Renal cortex interstitium (tissue), 11 donors: ENCODE results near the gene MEGF8. TPM values are rescaled to one million over a fixed set of nuclear protein-coding genes. Genes with fewer than 3 reads are reported as not detected.

Experiments
- DNase-seq, 11 donors: peaks; one replicate each; pipeline ENCODE4 v3.0.0-alpha.2; 2013; ENCODE audit warnings: low read depth in 9 of 11, low spot score in 4 of 11; ENCODE audit errors: extremely low read depth in 1 of 11
- polyA plus RNA-seq, 3 donors: library from polyadenylated mRNA; unstranded; fragments of 120-200 nt; gene quantifications; one replicate each; pipeline ENCODE4 v1.2.1, GENCODE V29; 2013; ENCODE audit not compliant: insufficient read length in 3 of 3

MEGF8 gene
- polyA plus RNA-seq, 3 donors = 36.5 to 49.2 (median 47.5) TPM

DNA sequence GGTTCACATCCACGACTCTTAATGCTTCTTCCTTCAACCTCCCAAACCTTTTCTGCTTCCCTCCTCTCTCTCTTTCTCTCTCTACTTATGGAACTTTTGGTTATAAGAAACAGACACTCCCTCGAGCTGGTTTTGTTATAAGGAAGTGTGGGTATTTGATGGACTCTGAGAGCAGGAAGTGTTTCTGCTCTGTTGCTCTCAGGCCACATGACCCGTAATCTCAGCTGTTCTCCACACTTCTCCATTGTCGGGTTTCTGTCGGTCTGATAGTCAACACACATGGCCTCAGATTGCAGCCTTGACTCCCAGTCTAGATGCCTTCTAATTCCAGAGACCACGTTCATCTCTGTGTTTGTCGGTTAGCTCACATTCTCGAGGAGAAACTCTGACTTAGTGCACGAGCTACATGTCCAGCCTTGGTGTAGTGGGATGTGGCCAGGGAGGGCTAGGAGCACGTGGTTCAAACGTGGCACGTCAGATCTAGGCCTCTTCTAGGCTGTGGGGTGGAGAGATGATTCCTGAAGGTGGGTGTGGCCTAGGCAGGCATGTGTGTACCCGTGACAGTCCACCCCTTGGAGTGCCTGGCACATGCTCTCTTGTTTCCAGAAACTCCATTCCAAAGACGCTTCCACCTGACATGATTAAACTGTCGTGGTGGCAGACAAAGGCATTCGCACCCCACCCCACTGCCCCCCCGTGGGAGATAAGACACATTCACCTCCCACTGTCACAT is 38.3 kb downstream of the MEGF8 start:
- DNase-seq = peak in 1 of 11 donors; percentile 8

DNA sequence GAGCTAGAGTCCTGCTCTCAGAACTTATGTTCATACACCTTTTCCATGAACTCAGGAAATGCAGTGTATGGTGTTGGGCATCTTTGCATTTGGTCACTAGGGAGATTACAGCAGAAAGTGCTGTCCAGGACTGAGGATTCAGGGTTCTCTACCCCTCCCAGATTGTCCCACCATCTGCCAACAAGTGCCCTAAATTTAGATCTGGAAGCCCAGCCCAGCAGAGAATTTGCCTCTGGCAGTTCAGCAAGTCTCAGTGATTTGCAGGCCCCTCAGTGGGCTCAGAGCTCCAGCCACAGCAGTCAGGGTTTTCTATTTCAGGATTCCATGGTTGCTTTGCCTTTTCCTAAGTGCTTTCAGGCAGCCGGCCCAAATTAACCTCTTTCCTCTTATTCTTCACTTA is 41.2 kb downstream of the MEGF8 start:
- DNase-seq = no peak

DNA sequence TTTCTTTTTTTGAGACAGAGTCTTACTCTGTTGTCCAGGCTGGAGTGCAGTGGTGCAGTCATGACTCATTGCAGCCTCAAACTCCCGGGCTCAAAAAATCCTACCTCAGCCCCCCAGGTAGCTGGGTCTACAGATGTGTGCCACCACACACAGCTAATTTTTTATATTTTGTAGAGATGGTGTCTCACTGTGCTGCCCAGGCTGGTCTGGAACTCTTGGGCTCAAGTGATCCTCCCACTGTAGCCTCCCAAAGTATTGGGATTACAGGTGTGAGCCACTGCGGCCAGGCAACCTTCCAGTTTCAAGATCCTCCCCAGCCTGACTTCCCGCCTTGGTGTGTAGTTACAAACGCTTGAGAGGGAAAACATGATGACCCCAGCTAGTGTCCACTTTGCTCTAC is 42.5 kb downstream of the MEGF8 start:
- DNase-seq = no peak

DNA sequence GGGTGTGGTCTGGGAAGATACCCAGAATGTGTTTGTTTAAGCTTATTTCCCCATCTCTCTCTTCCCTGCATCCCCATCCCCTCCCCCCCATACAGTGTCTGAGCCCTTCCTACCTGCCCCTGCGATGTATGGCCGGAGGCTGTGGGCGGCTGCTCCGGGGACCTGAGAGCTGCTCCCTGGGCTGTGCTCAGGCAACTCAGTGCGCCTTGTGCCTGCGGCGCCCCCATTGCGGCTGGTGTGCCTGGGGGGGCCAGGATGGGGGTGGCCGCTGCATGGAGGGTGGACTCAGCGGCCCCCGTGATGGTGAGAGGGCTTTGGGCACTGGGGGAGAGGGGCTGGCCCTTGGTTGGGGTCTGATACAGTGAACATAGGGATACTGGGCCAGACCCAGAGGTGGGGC is 42.9 kb downstream of the MEGF8 start:
- no peak for DNase-seq

DNA sequence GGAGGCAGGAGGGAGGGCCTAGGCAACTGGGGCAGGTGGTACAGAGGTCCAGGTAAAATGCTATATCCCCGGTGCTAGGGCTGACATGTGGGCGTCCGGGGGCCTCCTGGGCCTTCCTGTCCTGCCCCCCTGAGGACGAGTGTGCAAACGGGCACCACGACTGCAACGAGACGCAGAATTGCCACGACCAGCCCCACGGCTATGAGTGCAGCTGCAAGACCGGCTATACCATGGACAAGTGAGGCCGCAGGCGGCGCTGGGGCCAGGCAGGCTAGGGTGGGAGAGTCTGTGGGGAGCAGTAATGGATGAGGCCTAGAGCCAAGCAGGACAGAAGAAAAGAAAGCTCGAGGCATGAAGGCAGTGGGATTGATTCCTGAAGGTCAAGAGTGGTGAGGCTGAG is 43.3 kb downstream of the MEGF8 start:
- no peak for DNase-seq

DNA sequence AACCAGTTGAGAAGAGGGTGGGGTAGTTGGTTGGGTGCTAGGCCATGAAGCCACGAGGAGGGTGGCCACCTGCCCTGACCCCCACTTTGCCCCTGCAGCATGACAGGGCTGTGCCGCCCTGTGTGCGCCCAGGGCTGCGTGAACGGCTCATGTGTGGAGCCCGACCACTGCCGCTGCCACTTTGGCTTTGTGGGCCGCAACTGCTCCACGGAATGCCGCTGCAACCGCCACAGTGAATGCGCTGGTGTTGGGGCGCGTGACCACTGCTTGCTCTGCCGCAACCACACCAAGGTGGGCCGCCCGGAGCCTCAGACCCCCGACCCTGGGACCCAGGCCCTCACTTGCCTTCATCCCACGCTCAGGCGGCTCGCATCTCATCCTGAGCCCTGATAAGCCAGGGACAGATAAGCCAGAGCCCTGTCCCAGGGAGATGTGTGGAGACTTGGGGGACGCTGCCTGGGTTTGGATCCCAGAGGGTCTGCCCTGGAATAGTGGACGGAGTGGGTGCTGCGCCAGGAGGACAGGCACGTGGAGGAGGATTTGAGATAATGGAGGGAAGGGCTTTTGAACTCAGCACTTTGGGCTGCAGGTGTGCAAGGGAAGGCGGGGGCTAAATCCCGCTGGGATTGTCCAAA is 44.1 kb downstream of the MEGF8 start:
- DNase-seq = no peak

DNA sequence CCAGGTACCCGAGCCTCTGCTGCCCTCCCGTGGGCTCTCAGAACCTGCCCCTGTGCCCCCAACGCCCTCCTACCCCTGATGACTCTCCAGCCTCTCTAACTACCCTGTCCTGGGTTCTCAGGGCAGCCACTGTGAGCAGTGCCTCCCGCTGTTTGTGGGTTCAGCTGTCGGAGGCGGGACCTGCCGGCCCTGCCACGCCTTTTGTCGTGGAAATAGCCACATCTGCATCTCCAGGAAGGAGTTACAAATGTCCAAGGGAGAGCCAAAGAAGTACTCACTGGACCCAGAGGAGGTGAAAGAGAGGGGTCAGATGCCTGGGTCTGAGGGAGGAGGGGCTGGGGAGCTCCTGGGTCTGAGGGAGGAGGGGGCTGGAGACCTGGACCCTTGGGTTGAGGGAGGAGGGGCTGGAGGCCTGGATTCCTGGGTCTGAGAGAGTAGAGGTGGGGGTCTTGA is 44.7 kb downstream of the MEGF8 start:
- no peak for DNase-seq

DNA sequence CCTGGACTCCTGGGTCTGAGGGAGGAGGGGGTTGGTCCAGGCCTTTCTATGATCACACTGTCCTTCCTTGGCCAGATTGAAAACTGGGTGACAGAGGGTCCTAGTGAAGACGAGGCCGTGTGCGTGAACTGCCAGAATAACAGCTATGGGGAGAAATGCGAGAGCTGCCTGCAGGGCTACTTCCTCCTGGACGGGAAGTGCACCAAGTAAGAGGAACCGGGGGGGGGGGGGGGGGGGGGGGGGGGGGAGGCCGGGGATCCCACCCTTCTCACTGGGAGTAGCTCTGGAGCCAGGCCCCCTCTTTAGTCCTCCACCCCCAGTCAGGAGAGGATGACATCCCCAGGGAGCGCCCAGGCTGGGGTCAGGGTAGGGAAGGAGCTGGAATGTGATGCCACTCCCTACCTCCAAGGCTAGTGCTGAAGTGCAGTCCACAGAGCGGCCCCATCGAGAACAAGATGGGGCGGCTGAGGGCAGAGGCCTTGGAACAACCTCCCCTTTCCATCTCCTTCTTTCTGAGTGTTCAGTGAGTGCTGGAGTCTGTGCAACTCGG is 45.3 kb downstream of the MEGF8 start:
- DNase-seq = peak in 1 of 11 donors; percentile 10

DNA sequence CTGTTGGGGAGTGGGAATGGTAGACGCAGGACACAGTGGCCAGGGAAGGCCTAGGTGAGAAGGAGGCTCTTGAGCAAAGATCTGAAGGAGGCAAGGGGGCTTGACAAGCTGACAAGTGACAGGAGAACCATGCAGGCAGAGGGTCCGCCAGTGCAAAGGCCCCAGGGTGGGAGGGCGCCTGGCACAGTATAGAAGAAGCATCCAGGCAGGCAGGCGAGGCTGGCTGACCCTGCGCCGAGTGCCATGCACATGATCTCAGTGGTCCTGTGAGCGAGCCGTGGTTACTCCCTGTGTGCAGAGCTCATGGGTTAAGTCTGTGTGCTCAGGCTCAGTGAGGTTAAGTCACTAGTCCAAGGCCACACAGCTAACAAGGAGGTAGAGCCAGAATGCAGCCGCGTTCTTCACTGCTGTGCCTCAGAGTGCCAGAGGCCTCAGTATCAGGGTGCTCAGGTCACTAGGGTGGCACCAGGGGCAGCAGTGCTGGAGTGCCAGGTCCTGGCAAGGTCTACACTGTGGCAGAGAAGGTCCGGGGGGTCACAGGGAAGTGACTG is 49.5 kb downstream of the MEGF8 start:
- no peak for DNase-seq

DNA sequence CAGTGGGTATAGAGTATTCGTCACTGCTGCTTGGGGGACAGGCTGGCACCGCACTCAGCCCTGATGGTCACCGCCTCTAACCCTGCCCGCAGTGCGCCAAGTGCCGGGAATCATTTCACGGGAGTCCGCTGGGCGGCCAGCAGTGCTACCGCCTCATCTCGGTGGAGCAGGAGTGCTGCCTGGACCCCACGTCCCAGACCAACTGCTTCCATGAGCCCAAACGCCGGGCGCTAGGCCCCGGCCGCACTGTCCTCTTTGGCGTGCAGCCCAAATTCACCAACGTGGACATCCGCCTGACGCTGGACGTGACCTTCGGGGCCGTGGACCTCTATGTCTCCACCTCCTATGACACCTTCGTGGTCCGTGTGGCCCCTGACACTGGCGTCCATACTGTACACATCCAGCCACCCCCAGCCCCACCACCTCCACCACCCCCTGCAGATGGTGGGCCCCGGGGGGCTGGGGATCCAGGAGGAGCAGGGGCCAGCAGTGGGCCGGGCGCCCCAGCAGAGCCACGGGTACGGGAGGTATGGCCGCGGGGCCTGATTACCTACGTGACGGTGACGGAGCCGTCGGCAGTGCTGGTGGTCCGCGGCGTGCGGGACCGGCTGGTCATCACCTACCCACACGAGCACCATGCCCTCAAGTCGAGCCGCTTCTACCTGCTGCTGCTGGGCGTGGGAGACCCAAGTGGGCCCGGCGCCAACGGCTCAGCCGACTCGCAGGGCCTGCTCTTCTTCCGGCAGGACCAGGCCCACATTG is 50.2 kb downstream of the MEGF8 start:
- DNase-seq = no peak

DNA sequence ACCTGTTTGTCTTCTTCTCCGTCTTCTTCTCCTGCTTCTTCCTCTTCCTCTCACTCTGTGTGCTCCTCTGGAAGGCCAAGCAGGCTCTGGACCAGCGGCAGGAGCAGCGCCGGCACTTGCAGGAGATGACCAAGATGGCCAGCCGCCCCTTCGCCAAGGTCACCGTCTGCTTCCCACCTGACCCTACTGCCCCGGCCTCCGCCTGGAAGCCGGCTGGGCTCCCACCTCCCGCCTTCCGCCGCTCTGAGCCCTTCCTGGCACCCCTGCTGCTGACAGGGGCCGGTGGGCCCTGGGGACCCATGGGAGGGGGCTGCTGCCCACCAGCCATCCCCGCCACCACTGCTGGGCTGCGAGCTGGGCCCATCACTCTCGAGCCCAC is 50.7 kb downstream of the MEGF8 start:
- no peak for DNase-seq

DNA sequence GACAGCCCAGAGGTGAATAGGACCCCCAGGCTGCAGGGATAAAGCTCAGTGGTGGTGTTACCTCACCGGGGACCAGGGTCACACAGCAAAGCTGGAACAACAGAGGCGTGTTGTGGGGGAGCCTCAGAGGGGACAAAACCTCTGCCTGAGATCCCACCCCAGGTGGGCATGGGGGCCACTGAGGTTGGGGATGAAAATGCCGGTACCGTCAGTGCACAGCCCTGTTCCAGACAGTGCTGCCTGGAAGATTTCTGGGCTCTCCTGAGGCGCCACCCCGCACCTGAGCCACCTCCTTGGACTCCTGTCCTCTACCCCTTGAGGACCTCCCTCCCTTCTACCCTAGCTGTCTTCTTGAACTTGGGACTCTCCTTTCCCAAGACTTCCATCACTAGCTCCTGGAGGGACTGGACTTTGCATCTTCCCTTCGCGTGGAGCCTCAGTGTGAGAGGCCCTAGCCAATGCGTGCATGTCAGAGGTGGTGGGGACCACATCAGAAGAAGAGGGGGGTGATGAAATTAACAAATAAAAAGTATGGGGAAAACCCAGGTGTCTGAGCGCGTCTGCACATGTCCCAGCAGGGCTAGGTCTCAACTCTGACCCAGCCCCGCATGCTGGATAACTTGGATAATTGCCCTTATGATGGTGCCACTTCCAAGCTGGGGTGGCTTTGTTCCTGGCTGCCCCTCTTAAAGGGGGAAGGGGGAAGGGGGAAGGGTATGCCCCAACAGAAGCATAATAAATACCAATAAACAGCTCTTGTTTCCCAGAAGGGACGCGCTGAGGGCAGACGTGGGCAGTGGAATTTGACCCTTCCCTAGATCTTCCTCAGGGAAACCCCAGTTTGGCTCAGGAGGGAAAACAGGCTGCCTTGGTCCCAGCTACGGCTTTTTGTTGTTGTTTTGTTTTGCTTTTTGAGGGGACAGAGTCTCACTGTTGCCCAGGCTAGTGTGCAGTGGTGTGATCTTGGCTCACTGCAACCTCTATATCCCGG is 53.1 kb downstream of the MEGF8 start:
- no peak for DNase-seq

DNA sequence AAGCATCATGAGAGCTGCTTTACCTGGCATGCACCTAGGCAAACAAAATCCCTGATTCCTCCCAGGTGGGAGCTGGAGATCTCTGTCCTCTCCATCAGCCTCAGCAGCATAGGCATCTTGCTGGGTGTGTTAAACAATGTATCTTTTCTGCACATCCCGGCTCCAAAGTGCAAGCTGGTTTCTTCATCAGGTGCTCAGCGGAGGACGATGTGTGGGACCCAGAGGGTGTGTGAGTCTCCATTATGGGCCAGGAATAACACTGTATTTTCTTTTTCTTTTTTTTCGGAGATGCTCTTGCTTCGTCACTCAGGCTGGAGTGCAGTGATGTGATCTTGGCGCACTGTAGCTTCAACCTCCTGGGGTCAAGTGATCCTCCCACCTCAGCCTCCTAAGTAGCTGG is 54.7 kb downstream of the MEGF8 start:
- DNase-seq = no peak

DNA sequence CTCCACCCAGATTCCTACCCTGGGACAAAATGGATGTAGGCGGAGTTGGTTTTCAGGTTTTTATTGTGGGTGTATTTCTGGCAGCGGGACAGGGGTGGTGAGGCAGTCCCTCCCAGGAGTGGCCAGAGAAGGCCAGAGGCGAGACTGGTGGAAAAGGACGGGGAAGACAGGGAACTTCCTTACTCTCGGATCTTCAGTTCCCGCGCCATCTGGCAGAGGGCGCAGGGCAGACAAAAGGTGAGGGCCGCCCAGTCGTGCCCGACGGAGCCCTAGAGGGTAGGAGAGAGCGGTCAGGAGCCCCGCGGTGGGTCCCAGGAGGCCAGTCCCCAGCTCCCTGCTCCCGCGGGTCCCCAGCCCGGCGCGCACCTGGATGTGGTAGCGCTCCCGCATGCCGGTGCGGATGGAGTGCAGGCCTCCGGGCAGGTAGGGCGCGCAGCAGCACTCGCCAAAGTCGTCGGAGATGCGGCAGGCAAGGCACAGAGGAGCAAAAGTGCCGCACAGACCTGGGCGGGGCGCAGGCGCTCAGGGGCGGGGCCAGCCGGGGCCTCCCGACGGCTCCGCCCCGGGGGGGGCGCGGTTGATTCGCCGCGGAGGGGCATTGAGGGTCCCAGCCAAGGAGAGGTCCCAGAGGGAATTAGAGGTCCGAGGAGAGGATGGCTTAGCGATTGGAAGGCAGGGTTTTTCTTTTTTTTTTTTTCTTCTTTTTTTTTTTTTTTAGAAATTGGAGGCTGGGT is 61.7 kb downstream of the MEGF8 start:
- peak in 7 of 11 donors; percentile 10 to 53 (median 35) for DNase-seq

DNA sequence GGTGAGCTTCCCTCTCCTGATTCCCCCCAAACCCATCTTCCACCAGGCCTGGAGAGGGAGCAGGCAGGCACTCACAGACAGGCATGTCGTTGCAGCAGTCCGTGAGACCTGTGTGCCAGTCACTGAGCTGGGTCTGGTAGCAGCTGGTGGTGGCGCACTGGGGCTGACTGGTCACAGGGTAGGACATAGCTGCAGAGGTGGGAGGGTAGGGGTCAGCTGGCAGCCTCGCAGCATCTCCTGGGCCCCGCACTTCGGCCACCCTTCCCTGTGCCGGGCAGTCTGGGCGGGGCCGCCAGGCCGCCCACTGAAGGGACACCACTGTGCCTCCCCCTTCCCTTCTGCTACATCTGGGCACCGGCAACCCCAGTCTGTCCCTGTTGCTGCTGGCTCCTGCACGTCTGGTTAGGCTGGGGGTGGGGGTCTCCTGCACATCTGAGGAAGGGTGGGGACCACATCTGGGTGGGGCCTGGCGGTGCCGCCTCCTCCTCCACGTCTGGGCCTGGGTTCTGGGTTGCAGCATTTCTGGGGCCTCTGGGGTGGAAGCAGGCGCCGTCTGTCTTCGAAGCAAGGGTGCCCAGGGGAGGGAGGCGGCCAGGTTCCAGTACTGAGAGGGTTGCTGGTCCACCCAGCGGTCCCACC is 63.5 kb downstream of the MEGF8 start:
- no peak for DNase-seq

DNA sequence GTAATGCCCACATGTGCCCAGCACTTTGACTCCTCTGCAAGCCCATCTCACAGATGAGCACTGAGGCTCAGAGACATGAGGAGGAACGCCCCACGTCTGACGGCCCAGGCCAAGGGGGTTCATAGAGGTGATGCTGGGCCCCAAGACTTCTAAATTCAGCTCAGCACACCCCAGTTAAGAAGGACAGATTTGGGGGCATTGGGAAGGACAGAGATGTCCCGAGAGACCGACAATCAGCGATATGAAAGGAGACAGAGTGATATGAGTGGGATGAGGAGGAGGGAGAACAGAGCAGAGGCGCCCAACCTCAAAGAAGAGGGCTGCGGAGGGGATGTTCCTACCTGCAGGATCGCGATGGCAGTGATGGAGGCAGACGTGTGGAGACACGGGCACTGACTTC is 64.5 kb downstream of the MEGF8 start, which contains the start of gene CNFN:
Gene CNFN (minus strand): TSS at position 399 of the 400 bp plus-strand sequence. CDS start 1,260 bp downstream, outside the sequence.
- no peak for DNase-seq

DNA sequence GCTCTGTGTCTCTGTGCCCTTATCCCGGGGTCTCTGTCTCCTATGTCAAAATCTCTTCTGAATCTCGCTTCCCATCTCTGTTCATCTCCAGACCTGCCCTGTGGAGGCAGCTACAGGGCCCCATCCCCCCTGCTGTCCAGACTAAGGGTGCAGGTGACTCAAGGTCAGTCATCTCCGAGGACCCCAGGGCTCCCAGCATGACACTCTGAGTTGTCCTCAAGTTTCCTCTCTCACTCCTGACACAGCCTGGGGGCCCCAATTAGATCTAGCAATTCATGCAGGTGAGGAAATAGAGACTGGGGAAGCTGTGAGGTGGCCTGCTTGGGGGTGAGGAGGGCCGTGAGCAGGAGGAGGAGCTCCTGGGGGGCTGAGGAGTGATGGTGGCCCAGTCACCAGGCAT is 66.7 kb downstream of the MEGF8 start:
- no peak for DNase-seq
